Smooth muscle cell (in vitro differentiated cells): ENCODE data around the gene AIP. TPM values are rescaled to one million over a fixed set of nuclear protein-coding genes. Genes with fewer than 3 reads are reported as not detected.

Experiments used
- DNase-seq: peaks from one replicate; lab custom pipeline; 2025; ENCODE audit not compliant: unreplicated experiment; lab: John Stamatoyannopoulos, UW
- H2AFZ ChIP-seq: fragments of 200-600 bp; sonication (generic); 2 replicates; pipeline ENCODE4 v1.6.0; 2016; ENCODE audit warnings: antibody characterized with exemption, low read depth, mild to moderate bottlenecking
- H3F3A ChIP-seq: fragments of 200-600 bp; sonication (generic); 2 replicates; pipeline ENCODE4 v1.6.0; 2017; ENCODE audit warnings: antibody characterized with exemption, low read depth
- H3K27ac ChIP-seq: fragments of 200-600 bp; sonication (generic); 2 replicates; pipeline ENCODE4 v1.5.1; 2016; ENCODE audit warnings: low read depth, mild to moderate bottlenecking
- H3K27me3 ChIP-seq: fragments of 200-600 bp; sonication (generic); 2 replicates; pipeline ENCODE4 v1.6.1; 2016; ENCODE audit warnings: low read depth, mild to moderate bottlenecking
- H3K36me3 ChIP-seq: fragments of 200-600 bp; sonication (generic); 2 replicates; pipeline ENCODE4 v1.5.1; 2016; ENCODE audit warnings: low read depth
- H3K4me1 ChIP-seq: fragments of 200-600 bp; sonication (generic); 2 replicates; pipeline ENCODE4 v1.5.1; 2016; ENCODE audit warnings: low read depth
- H3K4me2 ChIP-seq: fragments of 200-600 bp; sonication (generic); 2 replicates; pipeline ENCODE4 v1.6.0; 2016; ENCODE audit warnings: mild to moderate bottlenecking
- H3K4me3 ChIP-seq: fragments of 200-600 bp; sonication (generic); 2 replicates; pipeline ENCODE4 v1.5.1; 2016; ENCODE audit warnings: mild to moderate bottlenecking
- H3K79me2 ChIP-seq: fragments of 200-600 bp; sonication (generic); 2 replicates; pipeline ENCODE4 v1.6.0; 2016; ENCODE audit warnings: low read depth, mild to moderate bottlenecking
- H3K9ac ChIP-seq: fragments of 200-600 bp; sonication (generic); 2 replicates; pipeline ENCODE4 v1.6.0; 2016; ENCODE audit warnings: low read depth
- H3K9me3 ChIP-seq: fragments of 200-600 bp; sonication (generic); replicated peaks from 2 replicates; pipeline ENCODE4 v1.5.1; 2016; ENCODE audit warnings: low read depth
- H4K20me1 ChIP-seq: fragments of 200-600 bp; sonication (generic); 2 replicates; pipeline ENCODE4 v1.6.0; 2016; ENCODE audit warnings: low read depth
- WGBS: methylation state at CpG from one replicate; pipeline ENCODE4 v1.1.7; 2016; ENCODE audit warnings: low lambda C conversion rate; 5-methylcytosine and 5-hydroxymethylcytosine counted together
- polyA plus RNA-seq: library from polyadenylated mRNA; unstranded; fragments of >200 nt; fragmentation: Nextera tagmentation; extraction: Ambion mirVana; gene quantifications from 2 replicates; pipeline ENCODE4 v1.2.1, GENCODE V29; 2016
- total RNA-seq: library from RNA; depleted of rRNA; stranded (reverse); fragments of >200 nt; gene quantifications from 2 replicates; pipeline ENCODE4 v1.2.3, GENCODE V29; 2014
- TF ChIP-seq, protein P1 (sequence below): fragments of 200-600 bp; sonication (generic); IDR thresholded peaks from 2 replicates; pipeline ENCODE4 v1.5.1; 2017; ENCODE audit warnings: borderline replicate concordance, mild to moderate bottlenecking, antibody characterized with exemption; ENCODE audit not compliant: insufficient read depth, poor library complexity, severe bottlenecking

AIP gene
- total and polyA plus RNA-seq, 2 experiments from 2014 or later, result 36.8 to 61.5 TPM

DNA sequence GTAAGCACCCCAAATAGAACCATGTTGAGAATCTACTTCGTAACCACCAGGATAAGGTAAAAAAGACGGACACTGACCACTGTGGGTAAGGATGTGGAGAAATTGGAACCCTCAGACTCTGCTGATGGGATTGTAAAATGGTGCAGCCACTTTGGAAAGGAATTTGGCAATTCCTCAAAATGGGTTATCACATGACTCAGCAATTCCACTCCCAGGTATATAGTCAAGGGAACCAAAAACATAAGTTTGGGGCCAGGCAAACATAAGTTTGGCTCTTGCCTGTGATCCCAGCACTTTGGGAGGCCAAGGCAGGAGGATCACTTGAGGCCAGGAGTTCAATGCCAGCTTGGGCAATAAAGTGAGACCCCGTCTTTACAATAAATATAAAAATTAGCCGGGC is 45.5 kb downstream of the AIP start:
- Histone ChIP-seq H3K27me3 (no peaks in the 10 kb centered on the region), H3K4me1 (no peaks in the 10 kb centered on the region), H3K27ac (no peak overlapping the region), H3F3A (no peaks in the 10 kb centered on the region), H3K9me3 (no peaks in the 10 kb centered on the region), H3K36me3 (no peaks in the 10 kb centered on the region), H3K9ac (no peak overlapping the region), H3K79me2 (no peaks in the 10 kb centered on the region), H4K20me1 (no peaks in the 10 kb centered on the region), H3K4me2 (no peak overlapping the region), H2AFZ (no peak overlapping the region), H3K4me3 (no peak overlapping the region)
- TF ChIP-seq, protein P1, sequence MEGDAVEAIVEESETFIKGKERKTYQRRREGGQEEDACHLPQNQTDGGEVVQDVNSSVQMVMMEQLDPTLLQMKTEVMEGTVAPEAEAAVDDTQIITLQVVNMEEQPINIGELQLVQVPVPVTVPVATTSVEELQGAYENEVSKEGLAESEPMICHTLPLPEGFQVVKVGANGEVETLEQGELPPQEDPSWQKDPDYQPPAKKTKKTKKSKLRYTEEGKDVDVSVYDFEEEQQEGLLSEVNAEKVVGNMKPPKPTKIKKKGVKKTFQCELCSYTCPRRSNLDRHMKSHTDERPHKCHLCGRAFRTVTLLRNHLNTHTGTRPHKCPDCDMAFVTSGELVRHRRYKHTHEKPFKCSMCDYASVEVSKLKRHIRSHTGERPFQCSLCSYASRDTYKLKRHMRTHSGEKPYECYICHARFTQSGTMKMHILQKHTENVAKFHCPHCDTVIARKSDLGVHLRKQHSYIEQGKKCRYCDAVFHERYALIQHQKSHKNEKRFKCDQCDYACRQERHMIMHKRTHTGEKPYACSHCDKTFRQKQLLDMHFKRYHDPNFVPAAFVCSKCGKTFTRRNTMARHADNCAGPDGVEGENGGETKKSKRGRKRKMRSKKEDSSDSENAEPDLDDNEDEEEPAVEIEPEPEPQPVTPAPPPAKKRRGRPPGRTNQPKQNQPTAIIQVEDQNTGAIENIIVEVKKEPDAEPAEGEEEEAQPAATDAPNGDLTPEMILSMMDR, result no peak
- WGBS, result 94% methylated on average over 4 of the region's 4 CpGs
- no peak for DNase-seq

DNA sequence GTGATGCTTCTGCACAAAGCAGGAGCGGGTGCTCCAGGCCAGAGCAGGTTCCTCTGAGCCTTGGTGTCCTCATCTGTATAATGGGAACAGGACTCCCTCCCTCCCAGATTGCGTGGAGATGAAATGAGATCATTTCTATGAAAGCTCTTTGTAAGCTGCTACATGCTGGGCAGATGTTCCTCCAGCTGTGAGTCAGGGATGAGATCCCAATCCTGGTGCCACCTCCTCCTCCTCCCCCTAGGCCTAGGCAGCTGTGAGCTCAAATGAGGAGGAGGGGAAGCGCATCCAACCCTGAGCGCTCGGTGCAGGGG is 47.4 kb downstream of the AIP start:
- no peak for DNase-seq
- Histone ChIP-seq H3K9ac (no peak overlapping the region), H3K9me3 (peaks cover 4% of the 10 kb centered on the region), H3F3A (no peaks in the 10 kb centered on the region), H3K36me3 (no peaks in the 10 kb centered on the region), H3K79me2 (no peaks in the 10 kb centered on the region), H3K27ac (no peak overlapping the region), H3K27me3 (no peaks in the 10 kb centered on the region), H4K20me1 (no peaks in the 10 kb centered on the region), H3K4me1 (no peaks in the 10 kb centered on the region), H3K4me2 (no peak overlapping the region), H3K4me3 (no peak overlapping the region), H2AFZ (no peak overlapping the region)
- TF ChIP-seq, protein P1, result no peak
- whole genome bisulfite sequencing, result 89% methylated on average over 5 of the region's 5 CpGs

- H3K4me1 ChIP-seq, result no peaks in the 10 kb centered on the region
- H3F3A ChIP-seq, result no peaks in the 10 kb centered on the region
- H3K4me3 ChIP-seq, result no peak overlapping the region
- DNase-seq, result no peak
- TF ChIP-seq, protein P1, result no peak
- no peak overlapping the region for H2AFZ ChIP-seq
- no peak overlapping the region for H3K9ac ChIP-seq
- peaks cover 4% of the 10 kb centered on the region for H3K9me3 ChIP-seq
- no peaks in the 10 kb centered on the region for H3K27me3 ChIP-seq
- no peaks in the 10 kb centered on the region for H3K36me3 ChIP-seq
- no peak overlapping the region for H3K4me2 ChIP-seq
- 84% methylated on average over 2 of the region's 2 CpGs for WGBS
- H4K20me1 ChIP-seq, result no peaks in the 10 kb centered on the region
- no peak overlapping the region for H3K27ac ChIP-seq
- H3K79me2 ChIP-seq, result no peaks in the 10 kb centered on the region
Observed at GRCh38 chr11:67532889-67533288, 50.1 kb downstream of the AIP start.

- Histone ChIP-seq H3K9me3 (peaks cover 4% of the 10 kb centered on the region), H3K36me3 (no peaks in the 10 kb centered on the region), H3K79me2 (no peaks in the 10 kb centered on the region), H3F3A (no peaks in the 10 kb centered on the region), H3K9ac (no peak overlapping the region), H3K4me1 (no peaks in the 10 kb centered on the region), H3K4me3 (no peak overlapping the region), H3K27me3 (no peaks in the 10 kb centered on the region), H3K4me2 (no peak overlapping the region), H2AFZ (no peak overlapping the region), H3K27ac (no peak overlapping the region), H4K20me1 (no peaks in the 10 kb centered on the region)
- WGBS, result 37% methylated on average over 4 of the region's 4 CpGs
- TF ChIP-seq, protein P1, result no peak
- no peak for DNase-seq
Observed at GRCh38 chr11:67534070-67534679, 51.3 kb downstream of the AIP start.
